Panc1 (cell line): Measurements from ENCODE around the gene USH2A. TPM values are rescaled to one million over a fixed set of nuclear protein-coding genes. Genes with fewer than 3 reads are reported as not detected.

Experiments
- ATAC-seq: fragments of 200-7000 bp; cut with Tn5 transposase; 2 replicates; pipeline ENCODE4 v1.9.1; 2020; ENCODE audit warnings: mild to moderate bottlenecking, moderate library complexity
- BruUV-seq: library from RNA; stranded (reverse); fragments of 400-500 nt; replicated peaks from 2 replicates; lab custom pipeline; 2021; lab: Mats Ljungman, UMichigan
- CTCF ChIA-PET: fragments of 300-600 bp; sonication (Branson Sonifier 250); formaldehyde crosslinking; loops from one replicate; lab custom pipeline; 2022; ENCODE audit warnings: antibody characterized with exemption; lab: Charles Lee
- POLR2A ChIA-PET: fragments of 300-600 bp; sonication (Branson Sonifier 250); formaldehyde crosslinking; loops from one replicate; lab custom pipeline; 2022; ENCODE audit warnings: antibody characterized with exemption; lab: Charles Lee
- DNase-seq: peaks from one replicate; pipeline ENCODE4 v3.0.0-alpha.2; 2010; ENCODE audit warnings: low read depth, low spot score
- H3K27ac ChIP-seq: 2 replicates; pipeline ENCODE4 v1.5.1; 2011; ENCODE audit warnings: mild to moderate bottlenecking, low read length, inconsistent platforms
- H3K27me3 ChIP-seq: fragments of 200-500 bp; sonication (Bioruptor generic); 2 replicates; pipeline ENCODE4 v1.6.0; 2014; ENCODE audit warnings: low read length, inconsistent platforms; ENCODE audit not compliant: control insufficient read depth, insufficient read depth
- H3K36me3 ChIP-seq: fragments of 200-500 bp; sonication (Bioruptor generic); 2 replicates; pipeline ENCODE4 v1.5.1; 2014; ENCODE audit warnings: inconsistent platforms, mild to moderate bottlenecking, low read length, moderate library complexity; ENCODE audit not compliant: control insufficient read depth, insufficient read depth
- H3K4me1 ChIP-seq: 2 replicates; pipeline ENCODE4 v1.5.1; 2011; ENCODE audit warnings: inconsistent platforms, mild to moderate bottlenecking, low read length, moderate library complexity; ENCODE audit not compliant: control insufficient read depth, insufficient read depth
- H3K4me3 ChIP-seq, 2 experiments: 2 replicates each; pipeline ENCODE4 v1.5.1; 2011 to 2012; ENCODE audit warnings: low read depth in 2 of 2, low read length in 2 of 2, mild to moderate bottlenecking in 2 of 2, inconsistent platforms in 1 of 2, moderate library complexity in 1 of 2
- H3K9me3 ChIP-seq: fragments of 200-500 bp; sonication (Bioruptor generic); 2 replicates; pipeline ENCODE4 v1.5.1; 2014; ENCODE audit warnings: low read depth, mild to moderate bottlenecking, inconsistent platforms, low read length, moderate library complexity; ENCODE audit not compliant: control insufficient read depth, insufficient read depth
- POLR2AphosphoS5 ChIP-seq: IDR thresholded peaks from 2 replicates; pipeline ENCODE4 v1.6.1; 2012; ENCODE audit warnings: mild to moderate bottlenecking, low read depth, low read length, moderate library complexity
- SIN3A ChIP-seq: IDR thresholded peaks from 2 replicates; pipeline ENCODE4 v1.6.1; 2012; ENCODE audit warnings: low read depth, mild to moderate bottlenecking, low read length, moderate library complexity, borderline replicate concordance; ENCODE audit not compliant: insufficient read depth
- TCF7L2 ChIP-seq: IDR thresholded peaks from 2 replicates; pipeline ENCODE4 v1.6.1; 2011; ENCODE audit warnings: mild to moderate bottlenecking, low read depth, low read length, inconsistent platforms
- in situ Hi-C: cut with HindIII; loops from 2 replicates; pipeline ENCODE4 v1.10.0; 2016; ENCODE audit warnings: low sequenced_read_pairs, low pct_unique_long_range_greater_than_20kb
- intact Hi-C: fragments of 100-400 bp; cut with micrococcal nuclease; formaldehyde crosslinking; loops from one replicate; pipeline ENCODE4 v1.10.0; 2022; ENCODE audit not compliant: unreplicated experiment
- total RNA-seq: library from RNA; stranded (reverse); gene quantifications from one replicate; pipeline ENCODE4 v1.2.1, GENCODE V29; 2021; ENCODE audit not compliant: unreplicated experiment
- TF ChIP-seq, protein P1 (sequence below), 2 experiments: IDR thresholded peaks; 2 replicates each; pipeline ENCODE4 v1.6.1; 2011 to 2012; ENCODE audit warnings: low read depth in 2 of 2, control low read depth in 1 of 2, low read length in 1 of 2, mild to moderate bottlenecking in 1 of 2, moderate library complexity in 1 of 2; ENCODE audit not compliant: insufficient read depth in 1 of 2
- TF ChIP-seq, protein P2 (sequence below): fragments of 450-650 bp; IDR thresholded peaks from 2 replicates; pipeline ENCODE4 v1.5.1; 2017; ENCODE audit warnings: mild to moderate bottlenecking

Gene USH2A
- total RNA-seq, 1 experiment from 2014 or later = not detected

DNA sequence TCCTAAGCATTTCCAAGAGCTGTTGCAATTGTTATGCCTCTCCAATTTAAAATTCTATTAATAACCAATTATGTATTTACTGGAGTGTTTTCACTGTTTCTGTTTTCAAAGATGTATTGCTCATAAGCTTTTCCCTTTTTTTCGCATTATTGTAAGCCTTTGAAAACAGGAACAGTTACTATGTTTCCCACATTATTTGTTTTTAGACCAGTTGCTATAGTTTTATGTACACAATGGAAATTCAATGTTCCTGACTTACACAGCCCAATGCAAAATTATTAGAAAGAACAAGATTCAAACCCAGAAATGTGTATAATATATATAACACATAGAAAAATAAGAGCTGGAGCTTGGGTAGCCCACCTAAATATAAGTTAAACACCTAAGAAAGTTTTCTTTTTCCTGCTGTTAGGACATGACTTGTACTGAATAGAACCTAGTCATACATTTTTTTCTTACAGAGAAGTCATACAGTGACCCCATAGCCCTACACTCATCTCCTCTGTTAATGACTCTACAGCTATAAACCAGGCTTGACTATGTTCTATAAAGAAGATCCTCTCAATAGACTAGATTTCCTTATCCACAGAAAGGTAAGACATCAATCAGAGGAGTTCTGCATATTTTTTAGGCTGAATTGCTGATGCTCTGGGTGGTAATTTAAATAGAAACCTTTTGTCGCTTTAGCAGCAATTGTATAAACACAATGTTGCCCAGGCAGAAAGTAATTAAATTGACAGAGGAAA, 299.6 kb downstream of the USH2A start:
- no peaks in the 10 kb centered on the region for H3K36me3 ChIP-seq
- H3K27ac ChIP-seq = no peak overlapping the region
- DNase-seq (no peak), ATAC-seq (no peak)
- in situ Hi-C loops (no loop called here), intact Hi-C loops (no loop called here)
- CTCF ChIA-PET = interaction anchor here (0.6 kb wide), 1 partner anchor 107 kb away, joined by 3 read pairs; no protein-coding TSS in a partner anchor
- BruUV-seq = no TSS peak
- no peaks in the 10 kb centered on the region for H3K4me1 ChIP-seq
- TF ChIP-seq SIN3A = no peak
- no peak for TF ChIP-seq POLR2AphosphoS5
- TF ChIP-seq, protein P1, sequence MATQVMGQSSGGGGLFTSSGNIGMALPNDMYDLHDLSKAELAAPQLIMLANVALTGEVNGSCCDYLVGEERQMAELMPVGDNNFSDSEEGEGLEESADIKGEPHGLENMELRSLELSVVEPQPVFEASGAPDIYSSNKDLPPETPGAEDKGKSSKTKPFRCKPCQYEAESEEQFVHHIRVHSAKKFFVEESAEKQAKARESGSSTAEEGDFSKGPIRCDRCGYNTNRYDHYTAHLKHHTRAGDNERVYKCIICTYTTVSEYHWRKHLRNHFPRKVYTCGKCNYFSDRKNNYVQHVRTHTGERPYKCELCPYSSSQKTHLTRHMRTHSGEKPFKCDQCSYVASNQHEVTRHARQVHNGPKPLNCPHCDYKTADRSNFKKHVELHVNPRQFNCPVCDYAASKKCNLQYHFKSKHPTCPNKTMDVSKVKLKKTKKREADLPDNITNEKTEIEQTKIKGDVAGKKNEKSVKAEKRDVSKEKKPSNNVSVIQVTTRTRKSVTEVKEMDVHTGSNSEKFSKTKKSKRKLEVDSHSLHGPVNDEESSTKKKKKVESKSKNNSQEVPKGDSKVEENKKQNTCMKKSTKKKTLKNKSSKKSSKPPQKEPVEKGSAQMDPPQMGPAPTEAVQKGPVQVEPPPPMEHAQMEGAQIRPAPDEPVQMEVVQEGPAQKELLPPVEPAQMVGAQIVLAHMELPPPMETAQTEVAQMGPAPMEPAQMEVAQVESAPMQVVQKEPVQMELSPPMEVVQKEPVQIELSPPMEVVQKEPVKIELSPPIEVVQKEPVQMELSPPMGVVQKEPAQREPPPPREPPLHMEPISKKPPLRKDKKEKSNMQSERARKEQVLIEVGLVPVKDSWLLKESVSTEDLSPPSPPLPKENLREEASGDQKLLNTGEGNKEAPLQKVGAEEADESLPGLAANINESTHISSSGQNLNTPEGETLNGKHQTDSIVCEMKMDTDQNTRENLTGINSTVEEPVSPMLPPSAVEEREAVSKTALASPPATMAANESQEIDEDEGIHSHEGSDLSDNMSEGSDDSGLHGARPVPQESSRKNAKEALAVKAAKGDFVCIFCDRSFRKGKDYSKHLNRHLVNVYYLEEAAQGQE (IDR thresholded peaks at IDR 0.05; ENCODE audit: insufficient read depth in 1 of 2, low read depth in 2 of 2, low read length in 1 of 2) = no peak
- TF ChIP-seq, protein P2, sequence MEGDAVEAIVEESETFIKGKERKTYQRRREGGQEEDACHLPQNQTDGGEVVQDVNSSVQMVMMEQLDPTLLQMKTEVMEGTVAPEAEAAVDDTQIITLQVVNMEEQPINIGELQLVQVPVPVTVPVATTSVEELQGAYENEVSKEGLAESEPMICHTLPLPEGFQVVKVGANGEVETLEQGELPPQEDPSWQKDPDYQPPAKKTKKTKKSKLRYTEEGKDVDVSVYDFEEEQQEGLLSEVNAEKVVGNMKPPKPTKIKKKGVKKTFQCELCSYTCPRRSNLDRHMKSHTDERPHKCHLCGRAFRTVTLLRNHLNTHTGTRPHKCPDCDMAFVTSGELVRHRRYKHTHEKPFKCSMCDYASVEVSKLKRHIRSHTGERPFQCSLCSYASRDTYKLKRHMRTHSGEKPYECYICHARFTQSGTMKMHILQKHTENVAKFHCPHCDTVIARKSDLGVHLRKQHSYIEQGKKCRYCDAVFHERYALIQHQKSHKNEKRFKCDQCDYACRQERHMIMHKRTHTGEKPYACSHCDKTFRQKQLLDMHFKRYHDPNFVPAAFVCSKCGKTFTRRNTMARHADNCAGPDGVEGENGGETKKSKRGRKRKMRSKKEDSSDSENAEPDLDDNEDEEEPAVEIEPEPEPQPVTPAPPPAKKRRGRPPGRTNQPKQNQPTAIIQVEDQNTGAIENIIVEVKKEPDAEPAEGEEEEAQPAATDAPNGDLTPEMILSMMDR = no peak
- TF ChIP-seq TCF7L2 = no peak
- no peaks in the 10 kb centered on the region for H3K27me3 ChIP-seq
- H3K4me3 ChIP-seq = no peak overlapping the region
- POLR2A ChIA-PET = no interaction called here
- H3K9me3 ChIP-seq = no peaks in the 10 kb centered on the region

DNA sequence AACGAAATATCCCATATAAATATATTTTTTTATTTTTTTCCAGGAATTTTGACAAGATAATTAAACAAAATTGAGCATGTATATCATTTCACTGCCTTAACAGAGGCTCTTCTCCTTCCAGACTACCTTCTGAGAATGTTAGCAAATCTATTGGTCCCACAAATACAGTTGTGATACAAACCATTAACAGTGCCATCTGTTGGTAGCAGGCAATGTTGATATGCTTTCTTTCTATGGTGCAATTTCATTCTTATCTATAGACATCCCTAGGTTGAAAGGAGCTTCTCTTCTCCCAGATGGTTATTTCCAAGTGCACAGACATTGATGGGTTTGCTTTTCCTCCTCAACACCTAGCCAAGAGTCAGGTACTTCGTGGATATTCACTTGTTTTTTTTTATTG, 303.6 kb downstream of the USH2A start:
- in situ Hi-C loops = no loop called here
- no peaks in the 10 kb centered on the region for H3K36me3 ChIP-seq
- no peaks in the 10 kb centered on the region for H3K4me1 ChIP-seq
- ChIA-PET CTCF (no interaction called here), POLR2A (no interaction called here)
- BruUV-seq = no TSS peak
- H3K27me3 ChIP-seq = no peaks in the 10 kb centered on the region
- DNase-seq (no peak), ATAC-seq (no peak; the same call in 1 of the 2 replicates)
- H3K27ac ChIP-seq = no peak overlapping the region
- intact Hi-C loops = no loop called here
- H3K4me3 ChIP-seq = no peak overlapping the region
- H3K9me3 ChIP-seq = no peaks in the 10 kb centered on the region
- TF ChIP-seq SIN3A (no peak), POLR2AphosphoS5 (no peak), TCF7L2 (no peak)
- TF ChIP-seq, protein P1 (IDR thresholded peaks at IDR 0.05; ENCODE audit: insufficient read depth in 1 of 2, low read depth in 2 of 2, low read length in 1 of 2) = no peak
- TF ChIP-seq, protein P2 = peak; percentile 63; the same call in 1 of the 2 replicates
